IPS-15b (cell line): ENCODE measurements around the gene MPND.
A peak's percentile ranks its signal among the peaks of the same experiment; 100 is the strongest.

Experiments
- H3K27me3 ChIP-seq: one replicate; pipeline ENCODE4 v1.6.1; 2013; ENCODE audit warnings: low read length; ENCODE audit not compliant: control insufficient read depth, insufficient read depth
- H3K36me3 ChIP-seq: one replicate; pipeline ENCODE4 v1.6.1; 2013; ENCODE audit warnings: low read length; ENCODE audit not compliant: control insufficient read depth, insufficient read depth
- H3K4me1 ChIP-seq: one replicate; pipeline ENCODE4 v1.6.1; 2013; ENCODE audit warnings: mild to moderate bottlenecking, low read length; ENCODE audit not compliant: control insufficient read depth, insufficient read depth
- H3K4me3 ChIP-seq: one replicate; pipeline ENCODE4 v1.5.1; 2013; ENCODE audit warnings: low read depth, low read length
- H3K9ac ChIP-seq: one replicate; pipeline ENCODE4 v1.6.1; 2013; ENCODE audit warnings: low read depth, mild to moderate bottlenecking, low read length
- H3K9me3 ChIP-seq: one replicate; pipeline ENCODE4 v1.6.1; 2013; ENCODE audit warnings: mild to moderate bottlenecking, low read length; ENCODE audit not compliant: control insufficient read depth, insufficient read depth

MPND gene

GRCh38 chr19:4391306-4391693 lies 47.9 kb downstream of the MPND start:
- Histone ChIP-seq H3K36me3 (peaks cover 3% of the 10 kb centered on the region), H3K4me3 (no peak overlapping the region), H3K9ac (no peak overlapping the region), H3K9me3 (no peaks in the 10 kb centered on the region), H3K27me3 (no peaks in the 10 kb centered on the region), H3K4me1 (peaks cover 10% of the 10 kb centered on the region)

- Histone ChIP-seq H3K4me3 (no peak overlapping the region), H3K9ac (no peak overlapping the region), H3K4me1 (peaks cover 10% of the 10 kb centered on the region), H3K36me3 (peaks cover 3% of the 10 kb centered on the region), H3K27me3 (no peaks in the 10 kb centered on the region), H3K9me3 (no peaks in the 10 kb centered on the region)
Measured at GRCh38 chr19:4391701-4392483, 48.5 kb downstream of the MPND start.

GRCh38 chr19:4393947-4394590 lies 50.7 kb downstream of the MPND start:
- H3K4me3 ChIP-seq = no peak overlapping the region
- H3K27me3 ChIP-seq = no peaks in the 10 kb centered on the region
- no peak overlapping the region for H3K9ac ChIP-seq
- H3K4me1 ChIP-seq = peaks cover 10% of the 10 kb centered on the region
- H3K9me3 ChIP-seq = no peaks in the 10 kb centered on the region
- H3K36me3 ChIP-seq = peaks cover 4% of the 10 kb centered on the region

- H3K9me3 ChIP-seq = no peaks in the 10 kb centered on the region
- H3K36me3 ChIP-seq = peaks cover 3% of the 10 kb centered on the region
- no peak overlapping the region for H3K9ac ChIP-seq
- no peaks in the 10 kb centered on the region for H3K27me3 ChIP-seq
- no peaks in the 10 kb centered on the region for H3K4me1 ChIP-seq
- H3K4me3 ChIP-seq = no peak overlapping the region
Measured at GRCh38 chr19:4396949-4397783, 53.8 kb downstream of the MPND start.

- no peaks in the 10 kb centered on the region for H3K27me3 ChIP-seq
- peaks cover 3% of the 10 kb centered on the region for H3K4me1 ChIP-seq
- no peaks in the 10 kb centered on the region for H3K9me3 ChIP-seq
- peak overlapping the region; percentile 81 for H3K9ac ChIP-seq
- H3K36me3 ChIP-seq = peaks cover 13% of the 10 kb centered on the region
- H3K4me3 ChIP-seq = peak overlapping the region; percentile 96
Measured at GRCh38 chr19:4399812-4400134, 56.4 kb downstream of the MPND start.

- no peaks in the 10 kb centered on the region for H3K27me3 ChIP-seq
- peaks cover 16% of the 10 kb centered on the region for H3K36me3 ChIP-seq
- H3K9me3 ChIP-seq = no peaks in the 10 kb centered on the region
- peak within 1 kb of the TSS; percentile 81 for H3K9ac ChIP-seq
- H3K4me1 ChIP-seq = peaks cover 5% of the 10 kb centered on the region
- peak within 1 kb of the TSS; percentile 96 for H3K4me3 ChIP-seq
Measured at GRCh38 chr19:4400135-4400936, 57.0 kb downstream of the MPND start, which contains the start of gene SH3GL1. Gene SH3GL1, minus strand, starts transcription at chr19:4400547. Its CDS starts 179 bp downstream, at chr19:4400368.

- Histone ChIP-seq H3K4me1 (peaks cover 5% of the 10 kb centered on the region), H3K36me3 (peaks cover 16% of the 10 kb centered on the region), H3K9ac (no peak overlapping the region), H3K4me3 (peak overlapping the region; percentile 43), H3K9me3 (no peaks in the 10 kb centered on the region), H3K27me3 (no peaks in the 10 kb centered on the region)
Measured at GRCh38 chr19:4401769-4402170, 58.4 kb downstream of the MPND start.

GRCh38 chr19:4402171-4403004 lies 59.0 kb downstream of the MPND start, which contains the start of gene CHAF1A:
Gene CHAF1A, plus strand, starts transcription at chr19:4402640. Its CDS starts 123 bp downstream, at chr19:4402763.
- peak within 1 kb of the TSS; percentile 94 for H3K9ac ChIP-seq
- peaks cover 5% of the 10 kb centered on the region for H3K4me1 ChIP-seq
- peaks cover 16% of the 10 kb centered on the region for H3K36me3 ChIP-seq
- H3K4me3 ChIP-seq = peak within 1 kb of the TSS; percentile 88
- no peaks in the 10 kb centered on the region for H3K9me3 ChIP-seq
- H3K27me3 ChIP-seq = no peaks in the 10 kb centered on the region

GRCh38 chr19:4403005-4403761 lies 59.8 kb downstream of the MPND start:
- Histone ChIP-seq H3K4me1 (peaks cover 5% of the 10 kb centered on the region), H3K27me3 (no peaks in the 10 kb centered on the region), H3K9ac (peak overlapping the region; percentile 94), H3K36me3 (peaks cover 16% of the 10 kb centered on the region), H3K4me3 (peak overlapping the region; percentile 88), H3K9me3 (no peaks in the 10 kb centered on the region)

GRCh38 chr19:4405977-4406376 lies 62.6 kb downstream of the MPND start:
- Histone ChIP-seq H3K27me3 (no peaks in the 10 kb centered on the region), H3K9ac (no peak overlapping the region), H3K4me3 (no peak overlapping the region), H3K9me3 (no peaks in the 10 kb centered on the region), H3K4me1 (peaks cover 18% of the 10 kb centered on the region), H3K36me3 (peaks cover 30% of the 10 kb centered on the region)
